ENCODE data around the gene CRTAP. TPM values are rescaled to one million over a fixed set of nuclear protein-coding genes. Genes with fewer than 3 reads are reported as not detected.

The CRTAP gene
- total RNA-seq, 1 donor from 2014 or later = 51.9 TPM

DNA sequence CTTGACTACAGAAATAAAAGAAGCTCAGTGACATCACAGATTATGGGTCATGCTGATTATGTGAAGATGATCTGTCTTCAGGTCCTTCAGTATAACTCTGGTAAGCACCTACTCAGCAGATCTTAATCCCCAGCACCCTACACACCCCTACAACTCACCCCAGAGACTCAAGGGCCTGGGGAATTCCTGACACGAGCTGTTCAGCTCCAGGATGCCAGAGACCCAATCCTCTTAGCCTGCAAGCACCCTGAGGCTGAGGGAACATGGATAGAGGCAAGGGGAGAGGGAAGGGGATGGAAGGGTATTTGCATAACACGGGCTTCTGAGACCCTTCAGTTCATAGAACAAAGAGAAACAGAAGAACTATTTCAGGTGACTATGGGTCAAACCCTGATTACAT, 29.9 kb upstream of the CRTAP start:
- H3K9me3 Mint-ChIP-seq = peaks cover 10% of the 10 kb centered on the region
- H3K4me1 Mint-ChIP-seq (ENCODE audit: low read depth) = peaks cover 24% of the 10 kb centered on the region
- intact Hi-C loops (cut with micrococcal nuclease) = no loop called here
- no peaks in the 10 kb centered on the region for H3K27me3 Mint-ChIP-seq (ENCODE audit: low read depth)
- peaks cover 46% of the 10 kb centered on the region for H3K36me3 Mint-ChIP-seq (ENCODE audit: low read depth)
- no peak for DNase-seq (ENCODE audit: low spot score)
- no peak overlapping the region for H3K27ac Mint-ChIP-seq
- no peak overlapping the region for H3K4me3 Mint-ChIP-seq (ENCODE audit: low read depth)

- DNase-seq (ENCODE audit: low spot score) = no peak
- H3K4me1 Mint-ChIP-seq (ENCODE audit: low read depth) = peaks cover 66% of the 10 kb centered on the region
- H3K27me3 Mint-ChIP-seq (ENCODE audit: low read depth) = no peaks in the 10 kb centered on the region
- H3K9me3 Mint-ChIP-seq = peaks cover 10% of the 10 kb centered on the region
- intact Hi-C loops (cut with micrococcal nuclease) = no loop called here
- H3K36me3 Mint-ChIP-seq (ENCODE audit: low read depth) = peaks cover 81% of the 10 kb centered on the region
- peak overlapping the region; percentile 2 for H3K4me3 Mint-ChIP-seq (ENCODE audit: low read depth)
- H3K27ac Mint-ChIP-seq = no peak overlapping the region
Observed at GRCh38 chr3:33088691-33089090, 25.1 kb upstream of the CRTAP start.

GRCh38 chr3:33089515-33089914, 24.3 kb upstream of the CRTAP start:
- DNase-seq (ENCODE audit: low spot score) = no peak
- Mint-ChIP-seq H3K9me3 (peaks cover 10% of the 10 kb centered on the region), H3K27ac (no peak overlapping the region), H3K4me1 (ENCODE audit: low read depth) (peaks cover 62% of the 10 kb centered on the region), H3K36me3 (ENCODE audit: low read depth) (peaks cover 82% of the 10 kb centered on the region), H3K27me3 (ENCODE audit: low read depth) (no peaks in the 10 kb centered on the region), H3K4me3 (ENCODE audit: low read depth) (peak overlapping the region; percentile 50)
- intact Hi-C loops (cut with micrococcal nuclease) = no loop called here

DNA sequence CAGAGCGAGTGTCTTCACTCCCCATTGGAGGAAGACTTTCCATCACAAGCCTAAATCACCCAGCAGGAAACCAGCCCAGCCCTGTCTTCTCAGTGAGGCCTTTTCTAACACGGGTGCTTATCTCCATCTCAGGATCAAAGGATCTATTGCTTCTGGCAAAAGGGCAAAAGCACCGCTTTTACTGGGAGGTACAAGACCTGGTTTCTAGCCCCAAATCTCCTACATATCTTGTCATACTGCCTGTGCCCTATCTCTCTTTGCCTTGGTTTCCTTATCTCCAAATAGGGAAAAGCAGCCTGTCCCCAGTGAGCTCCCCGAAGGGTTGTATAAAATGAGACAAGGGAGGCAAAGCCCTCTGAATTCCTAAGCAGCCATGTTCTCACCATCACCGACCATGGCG, 22.1 kb upstream of the CRTAP start:
- Mint-ChIP-seq H3K36me3 (ENCODE audit: low read depth) (peaks cover 81% of the 10 kb centered on the region), H3K9me3 (peaks cover 10% of the 10 kb centered on the region), H3K4me3 (ENCODE audit: low read depth) (no peak overlapping the region), H3K4me1 (ENCODE audit: low read depth) (peaks cover 69% of the 10 kb centered on the region), H3K27ac (no peak overlapping the region), H3K27me3 (ENCODE audit: low read depth) (no peaks in the 10 kb centered on the region)
- intact Hi-C loops (cut with micrococcal nuclease) = loop anchor here (10.0 kb wide), 1 partner anchor 587 kb away; the partner anchor contains the start of gene CMTM6
- no peak for DNase-seq (ENCODE audit: low spot score)

DNA sequence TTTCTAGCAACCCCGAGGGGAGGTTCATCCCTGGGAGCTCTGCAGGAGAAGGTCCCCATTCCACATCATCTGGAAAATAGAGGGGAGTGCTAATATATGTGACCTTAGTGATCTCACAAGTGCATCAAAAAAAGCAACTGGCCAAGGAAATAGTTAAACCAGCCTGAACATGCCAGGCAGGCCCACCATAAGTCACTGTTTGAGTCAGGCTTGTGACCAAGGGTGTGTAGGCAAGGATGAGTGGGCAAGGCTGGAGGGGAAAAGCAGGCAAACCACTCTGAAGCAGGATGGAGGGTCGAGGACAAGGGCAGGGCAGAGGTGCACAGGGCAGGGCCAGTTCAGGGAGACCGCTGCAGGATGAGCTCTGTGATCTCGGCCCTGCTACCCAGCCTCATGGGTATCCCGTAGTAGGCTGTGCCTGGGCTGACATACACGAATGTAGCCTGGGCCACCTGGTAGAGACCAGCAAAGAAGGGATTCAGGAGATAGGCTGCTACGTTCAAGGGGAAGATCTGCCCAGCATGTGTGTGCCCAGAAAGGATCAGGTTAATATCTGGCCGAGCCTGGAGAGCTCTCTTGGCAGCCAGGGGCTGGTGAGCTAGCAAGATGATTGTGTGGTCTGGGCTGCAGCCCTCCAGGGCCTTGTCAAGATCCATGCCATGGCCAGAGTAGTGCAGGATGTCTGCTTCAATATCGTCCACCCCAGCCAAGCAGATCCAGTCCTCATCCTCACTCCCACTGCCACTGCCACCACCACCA, 21.1 kb upstream of the CRTAP start:
- H3K27me3 Mint-ChIP-seq (ENCODE audit: low read depth) = no peaks in the 10 kb centered on the region
- H3K27ac Mint-ChIP-seq = no peak overlapping the region
- H3K9me3 Mint-ChIP-seq = peaks cover 10% of the 10 kb centered on the region
- intact Hi-C loops (cut with micrococcal nuclease) = loop anchor here (10.0 kb wide), 1 partner anchor 588 kb away; the partner anchor contains the start of gene CMTM6
- no peak overlapping the region for H3K4me3 Mint-ChIP-seq (ENCODE audit: low read depth)
- H3K4me1 Mint-ChIP-seq (ENCODE audit: low read depth) = peaks cover 66% of the 10 kb centered on the region
- H3K36me3 Mint-ChIP-seq (ENCODE audit: low read depth) = peaks cover 75% of the 10 kb centered on the region
- DNase-seq (ENCODE audit: low spot score) = no peak

DNA sequence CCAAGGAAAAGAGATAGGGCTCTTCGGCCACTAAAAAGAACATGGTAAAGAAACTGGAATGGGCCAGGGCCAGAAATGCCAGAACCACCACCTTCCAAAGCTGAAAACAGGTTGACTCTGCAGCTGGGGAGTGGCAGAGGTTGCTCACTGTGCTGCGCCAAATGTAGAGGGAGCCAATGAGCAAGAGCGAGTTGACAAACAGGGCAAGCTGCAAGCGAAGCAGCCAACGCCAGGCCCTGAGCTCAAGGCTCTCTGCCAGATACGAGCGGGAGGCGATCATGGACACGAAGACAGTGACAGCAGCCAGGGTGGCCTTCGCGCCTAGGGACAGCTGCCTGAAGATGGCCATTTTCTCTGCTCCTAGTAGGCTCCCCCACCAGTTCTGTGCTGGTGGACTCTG, 20.0 kb upstream of the CRTAP start:
- peaks cover 56% of the 10 kb centered on the region for H3K4me1 Mint-ChIP-seq (ENCODE audit: low read depth)
- H3K9me3 Mint-ChIP-seq = peaks cover under 1% of the 10 kb centered on the region
- intact Hi-C loops (cut with micrococcal nuclease) = loop anchor here (10.0 kb wide), 1 partner anchor 589 kb away; the partner anchor contains the start of gene CMTM6
- H3K36me3 Mint-ChIP-seq (ENCODE audit: low read depth) = peaks cover 63% of the 10 kb centered on the region
- H3K27ac Mint-ChIP-seq = no peak overlapping the region
- no peak for DNase-seq (ENCODE audit: low spot score)
- H3K4me3 Mint-ChIP-seq (ENCODE audit: low read depth) = no peak overlapping the region
- H3K27me3 Mint-ChIP-seq (ENCODE audit: low read depth) = no peaks in the 10 kb centered on the region

DNA sequence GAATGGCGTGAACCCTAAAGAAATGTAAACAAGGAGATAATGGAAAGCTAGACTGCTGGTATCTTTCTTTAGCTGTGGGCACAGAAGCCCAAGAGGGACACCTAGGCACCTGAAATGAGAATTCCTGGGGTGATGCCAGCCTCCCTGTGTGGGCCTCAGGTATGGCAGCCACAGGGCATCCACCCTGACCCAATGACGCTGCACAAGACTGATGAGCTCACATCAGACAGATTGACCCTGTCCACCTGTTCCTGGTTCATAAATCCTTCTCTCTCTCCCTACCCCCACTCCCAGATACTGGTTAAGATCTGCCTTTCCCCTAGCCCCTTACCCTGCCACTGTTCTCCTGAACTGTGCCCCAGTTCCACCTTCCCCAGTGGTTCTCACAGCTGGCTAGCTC, 18.4 kb upstream of the CRTAP start:
- no peak for DNase-seq (ENCODE audit: low spot score)
- H3K4me1 Mint-ChIP-seq (ENCODE audit: low read depth) = peaks cover 40% of the 10 kb centered on the region
- peak overlapping the region; percentile 98 for H3K4me3 Mint-ChIP-seq (ENCODE audit: low read depth)
- intact Hi-C loops (cut with micrococcal nuclease) = loop anchor here (10.0 kb wide), 1 partner anchor 591 kb away; the partner anchor contains the start of gene CMTM6
- H3K27ac Mint-ChIP-seq = no peak overlapping the region
- H3K36me3 Mint-ChIP-seq (ENCODE audit: low read depth) = peaks cover 49% of the 10 kb centered on the region
- no peaks in the 10 kb centered on the region for H3K9me3 Mint-ChIP-seq
- H3K27me3 Mint-ChIP-seq (ENCODE audit: low read depth) = no peaks in the 10 kb centered on the region

DNA sequence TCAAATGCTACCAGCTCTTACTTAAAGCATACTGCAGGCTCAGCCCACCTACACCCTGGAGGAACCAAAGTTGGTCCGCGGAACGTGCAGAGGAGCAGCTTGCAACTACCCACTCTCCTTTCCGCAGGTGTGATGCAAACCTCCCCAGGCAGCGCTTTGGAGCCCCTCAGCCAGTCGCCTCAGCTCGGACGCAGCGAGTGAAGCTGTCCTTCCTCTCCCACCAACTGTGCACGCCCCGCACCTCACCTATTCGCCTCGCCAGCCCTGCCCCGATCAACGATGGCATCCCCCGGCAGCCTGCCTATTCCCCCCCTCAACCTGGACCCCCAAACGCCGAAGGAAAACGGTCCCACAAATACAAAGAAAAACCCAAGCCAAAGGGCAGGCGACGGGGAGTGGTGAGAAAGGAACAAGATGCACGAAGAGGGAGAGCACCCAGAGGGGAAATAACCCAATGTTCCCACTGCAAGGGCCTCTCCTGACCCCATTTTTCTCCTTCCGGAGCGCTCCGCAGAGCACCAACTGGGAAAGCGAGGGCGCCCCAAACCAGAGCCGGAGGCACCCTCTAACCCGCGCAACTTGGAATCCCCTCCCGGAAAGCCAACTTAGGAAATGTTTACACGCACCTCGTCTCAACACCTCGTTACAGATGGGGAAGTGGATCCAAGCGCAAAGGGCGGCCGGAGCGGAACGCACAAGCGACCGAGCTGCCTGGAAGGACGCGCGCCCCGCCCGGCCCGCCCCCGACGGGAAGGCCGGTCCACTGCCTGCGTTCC, 17.5 kb upstream of the CRTAP start:
- intact Hi-C loops (cut with micrococcal nuclease) = loop anchor here (2.0 to 10.0 kb wide), 2 partner anchors 35 to 591 kb away; partner anchors contain the start of gene CMTM6
- Mint-ChIP-seq H3K36me3 (ENCODE audit: low read depth) (peaks cover 42% of the 10 kb centered on the region), H3K4me1 (ENCODE audit: low read depth) (peaks cover 33% of the 10 kb centered on the region), H3K9me3 (no peaks in the 10 kb centered on the region), H3K27ac (peak overlapping the region; percentile 84), H3K27me3 (ENCODE audit: low read depth) (no peaks in the 10 kb centered on the region), H3K4me3 (ENCODE audit: low read depth) (peak overlapping the region; percentile 98)
- DNase-seq (ENCODE audit: low spot score) = peak; percentile 31

DNA sequence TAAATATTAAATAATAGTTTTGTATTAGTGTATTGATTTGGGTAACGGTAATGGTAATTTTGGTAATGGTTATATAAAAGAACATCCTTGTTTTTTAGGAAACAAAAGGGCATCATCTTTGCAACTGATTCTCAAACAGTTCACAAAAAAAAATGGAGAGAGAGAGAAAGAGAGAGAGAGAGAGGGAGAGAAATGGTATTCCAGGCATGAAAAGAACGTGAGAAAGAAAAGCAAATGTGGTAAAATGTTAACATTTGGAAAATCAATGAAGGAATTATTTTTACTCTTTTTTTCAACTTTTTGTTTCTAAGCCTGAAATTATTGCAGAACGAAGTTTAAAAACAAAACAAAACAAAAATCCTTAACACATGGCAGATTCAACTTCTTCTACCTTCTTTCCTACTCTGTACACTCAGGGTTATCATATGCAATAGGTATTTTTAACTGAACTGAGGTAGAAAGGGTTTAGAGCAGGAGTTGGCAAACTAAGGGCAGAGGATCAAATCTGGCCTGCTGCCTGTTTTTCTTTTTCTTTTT, 14.6 kb upstream of the CRTAP start:
- no peaks in the 10 kb centered on the region for H3K27me3 Mint-ChIP-seq (ENCODE audit: low read depth)
- no peak for DNase-seq (ENCODE audit: low spot score)
- H3K36me3 Mint-ChIP-seq (ENCODE audit: low read depth) = peaks cover 14% of the 10 kb centered on the region
- no peak overlapping the region for H3K4me3 Mint-ChIP-seq (ENCODE audit: low read depth)
- peaks cover 11% of the 10 kb centered on the region for H3K4me1 Mint-ChIP-seq (ENCODE audit: low read depth)
- intact Hi-C loops (cut with micrococcal nuclease) = loop anchor here (10.0 kb wide), 1 partner anchor 594 kb away; the partner anchor contains the start of gene CMTM6
- H3K9me3 Mint-ChIP-seq = no peaks in the 10 kb centered on the region
- no peak overlapping the region for H3K27ac Mint-ChIP-seq

- H3K9me3 Mint-ChIP-seq = no peaks in the 10 kb centered on the region
- peaks cover 11% of the 10 kb centered on the region for H3K4me1 Mint-ChIP-seq (ENCODE audit: low read depth)
- H3K36me3 Mint-ChIP-seq (ENCODE audit: low read depth) = peaks cover 12% of the 10 kb centered on the region
- no peak overlapping the region for H3K27ac Mint-ChIP-seq
- no peaks in the 10 kb centered on the region for H3K27me3 Mint-ChIP-seq (ENCODE audit: low read depth)
- H3K4me3 Mint-ChIP-seq (ENCODE audit: low read depth) = no peak overlapping the region
- DNase-seq (ENCODE audit: low spot score) = no peak
- intact Hi-C loops (cut with micrococcal nuclease) = loop anchor here (10.0 kb wide), 1 partner anchor 595 kb away; the partner anchor contains the start of gene CMTM6
Observed at GRCh38 chr3:33099701-33100100, 14.1 kb upstream of the CRTAP start.

- H3K9me3 Mint-ChIP-seq = no peaks in the 10 kb centered on the region
- peaks cover 12% of the 10 kb centered on the region for H3K36me3 Mint-ChIP-seq (ENCODE audit: low read depth)
- H3K27ac Mint-ChIP-seq = no peak overlapping the region
- no peaks in the 10 kb centered on the region for H3K27me3 Mint-ChIP-seq (ENCODE audit: low read depth)
- peaks cover 11% of the 10 kb centered on the region for H3K4me1 Mint-ChIP-seq (ENCODE audit: low read depth)
- intact Hi-C loops (cut with micrococcal nuclease) = no loop called here
- no peak for DNase-seq (ENCODE audit: low spot score)
- H3K4me3 Mint-ChIP-seq (ENCODE audit: low read depth) = no peak overlapping the region
Observed at GRCh38 chr3:33100229-33100628, 13.6 kb upstream of the CRTAP start.

GRCh38 chr3:33103034-33103433, 10.8 kb upstream of the CRTAP start:
- intact Hi-C loops (cut with micrococcal nuclease) = no loop called here
- H3K4me3 Mint-ChIP-seq (ENCODE audit: low read depth) = no peak overlapping the region
- no peaks in the 10 kb centered on the region for H3K36me3 Mint-ChIP-seq (ENCODE audit: low read depth)
- H3K4me1 Mint-ChIP-seq (ENCODE audit: low read depth) = peaks cover 4% of the 10 kb centered on the region
- H3K27me3 Mint-ChIP-seq (ENCODE audit: low read depth) = no peaks in the 10 kb centered on the region
- H3K9me3 Mint-ChIP-seq = peaks cover 4% of the 10 kb centered on the region
- no peak overlapping the region for H3K27ac Mint-ChIP-seq
- no peak for DNase-seq (ENCODE audit: low spot score)
